IPS-18c (cell line): Measurements from ENCODE around the gene COPA.
A peak's percentile ranks its signal among the peaks of the same experiment; 100 is the strongest.
"Not testable (repeated sequence)": the region's sequence is repeated elsewhere in the genome, so short reads cannot be mapped to it uniquely, and the experiment has no call there.

Experiments
- H3K4me3 ChIP-seq: 2 replicates; pipeline ENCODE4 v1.7.0; 2013; ENCODE audit warnings: low read depth, mild to moderate bottlenecking, low read length, moderate library complexity; ENCODE audit not compliant: insufficient read depth
- H3K9me3 ChIP-seq: one replicate; pipeline ENCODE4 v1.6.1; 2013; ENCODE audit warnings: mild to moderate bottlenecking, low read length, moderate library complexity; ENCODE audit not compliant: control insufficient read depth, insufficient read depth

COPA gene

GRCh38 chr1:160342953-160343869 lies at the start of gene COPA, which contains the start of gene NCSTN:
COPA (minus strand) TSS chr1:160343250; CDS start chr1:160343170, 80 bp downstream.
NCSTN (plus strand) TSS chr1:160343383; CDS start chr1:160343397, 14 bp downstream.
- no peaks in the 10 kb centered on the region for H3K9me3 ChIP-seq
- peak within 1 kb of the TSS; percentile 87 for H3K4me3 ChIP-seq

GRCh38 chr1:160388406-160388805 lies 45.4 kb upstream of the COPA start:
- H3K9me3 ChIP-seq, H3K4me3 ChIP-seq: not testable (repeated sequence)

GRCh38 chr1:160384812-160385211 lies 41.8 kb upstream of the COPA start:
- H3K9me3 ChIP-seq, H3K4me3 ChIP-seq: not testable (repeated sequence)

- Histone ChIP-seq H3K4me3 (no peak overlapping the region), H3K9me3 (no peaks in the 10 kb centered on the region)
These were observed 34.6 kb upstream of the COPA start for GRCh38 chr1:160377585-160378206.

- H3K9me3 ChIP-seq: no peaks in the 10 kb centered on the region
- H3K4me3 ChIP-seq: no peak overlapping the region
These were observed 33.6 kb upstream of the COPA start for GRCh38 chr1:160376525-160377131.

GRCh38 chr1:160375788-160376524 lies 32.9 kb upstream of the COPA start:
- H3K9me3 ChIP-seq: no peaks in the 10 kb centered on the region
- H3K4me3 ChIP-seq: no peak overlapping the region

GRCh38 chr1:160374306-160375110 lies 31.5 kb upstream of the COPA start:
- H3K9me3 ChIP-seq: peaks cover 2% of the 10 kb centered on the region
- no peak overlapping the region for H3K4me3 ChIP-seq

GRCh38 chr1:160373696-160374095 lies 30.6 kb upstream of the COPA start:
- Histone ChIP-seq H3K9me3 (peaks cover 2% of the 10 kb centered on the region), H3K4me3 (no peak overlapping the region)

GRCh38 chr1:160371756-160372155 lies 28.7 kb upstream of the COPA start:
- Histone ChIP-seq H3K9me3 (peaks cover 2% of the 10 kb centered on the region), H3K4me3 (no peak overlapping the region)

GRCh38 chr1:160371346-160371631 lies 28.2 kb upstream of the COPA start:
- H3K4me3 ChIP-seq: no peak overlapping the region
- peaks cover 2% of the 10 kb centered on the region for H3K9me3 ChIP-seq

GRCh38 chr1:160370561-160371345 lies 27.7 kb upstream of the COPA start:
- peaks cover 2% of the 10 kb centered on the region for H3K9me3 ChIP-seq
- no peak overlapping the region for H3K4me3 ChIP-seq

GRCh38 chr1:160369087-160369486 lies 26.0 kb upstream of the COPA start:
- peaks cover 2% of the 10 kb centered on the region for H3K9me3 ChIP-seq
- no peak overlapping the region for H3K4me3 ChIP-seq

GRCh38 chr1:160367934-160368923 lies 25.2 kb upstream of the COPA start:
- no peak overlapping the region for H3K4me3 ChIP-seq
- H3K9me3 ChIP-seq: peaks cover 2% of the 10 kb centered on the region

GRCh38 chr1:160367516-160367900 lies 24.5 kb upstream of the COPA start:
- H3K4me3 ChIP-seq: no peak overlapping the region
- H3K9me3 ChIP-seq: peaks cover 2% of the 10 kb centered on the region
